Fibroblast of lung (primary cell): Measurements from ENCODE around the gene YTHDC1. TPM values are rescaled to one million over a fixed set of nuclear protein-coding genes. Genes with fewer than 3 reads are reported as not detected.

Experiments
- DNase-seq, 2 donors: peaks; one replicate each; pipeline versions ENCODE4 v3.0.0 to v3.0.0-alpha.2; 2010; ENCODE audit warnings: low read depth in 2 of 2
- H2AFZ ChIP-seq: 2 replicates; pipeline ENCODE4 v1.5.1; 2012; ENCODE audit warnings: low read length, control low read depth, inconsistent platforms
- H3K27ac ChIP-seq: 2 replicates; pipeline ENCODE4 v1.5.1; 2011; ENCODE audit warnings: low read length, control low read depth; ENCODE audit not compliant: insufficient read depth
- H3K27me3 ChIP-seq: 2 replicates; pipeline ENCODE4 v1.5.1; 2011; ENCODE audit warnings: mild to moderate bottlenecking, low read length; ENCODE audit not compliant: control insufficient read depth, insufficient read depth
- H3K36me3 ChIP-seq: 2 replicates; pipeline ENCODE4 v1.5.1; 2011; ENCODE audit warnings: low read length; ENCODE audit not compliant: control insufficient read depth, insufficient read depth
- H3K4me1 ChIP-seq: 2 replicates; pipeline ENCODE4 v1.5.1; 2011; ENCODE audit warnings: low read length; ENCODE audit not compliant: control insufficient read depth, insufficient read depth; ENCODE audit errors: extremely low read depth
- H3K4me2 ChIP-seq: 2 replicates; pipeline ENCODE4 v1.5.1; 2011; ENCODE audit warnings: low read length, control low read depth; ENCODE audit not compliant: insufficient read depth; ENCODE audit errors: extremely low read depth
- H3K4me3 ChIP-seq, 4 experiments: fragments of 200-600 bp in 1 of 4; sonication (generic) in 1 of 4; replicated peaks in 1 of 4; 2 replicates each; pipeline ENCODE4 v1.5.1; 2011 to 2016; ENCODE audit warnings: low read length in 4 of 4, low read depth in 3 of 4, mild to moderate bottlenecking in 3 of 4, control low read depth in 2 of 4, inconsistent platforms in 1 of 4, mixed read lengths in 1 of 4; ENCODE audit not compliant: insufficient read depth in 1 of 4; ENCODE audit errors: control extremely low read depth in 1 of 4
- H3K79me2 ChIP-seq: 2 replicates; pipeline ENCODE4 v1.5.1; 2012; ENCODE audit warnings: mild to moderate bottlenecking, low read length, inconsistent platforms; ENCODE audit not compliant: control insufficient read depth, insufficient read depth
- H3K9ac ChIP-seq: 2 replicates; pipeline ENCODE4 v1.5.1; 2011; ENCODE audit warnings: mild to moderate bottlenecking, low read length, control low read depth; ENCODE audit not compliant: insufficient read depth
- H3K9me3 ChIP-seq: 2 replicates; pipeline ENCODE4 v1.5.1; 2012; ENCODE audit warnings: low read depth, low read length; ENCODE audit not compliant: control insufficient read depth, insufficient read depth
- H4K20me1 ChIP-seq: 2 replicates; pipeline ENCODE4 v1.5.1; 2011; ENCODE audit warnings: low read length; ENCODE audit not compliant: control insufficient read depth, insufficient read depth; ENCODE audit errors: extremely low read depth
- CTCF ChIP-seq, 2 donors: IDR thresholded peaks in 1 of 2; conservative IDR thresholded peaks in 1 of 2; 1 replicate in 1 of 2; 2 replicates in 1 of 2; pipeline ENCODE4 v1.5.1; 2011 to 2012; ENCODE audit warnings: low read length in 2 of 2, control low read depth in 1 of 2, inconsistent platforms in 1 of 2, low read depth in 1 of 2, mild to moderate bottlenecking in 1 of 2
- EZH2 ChIP-seq: IDR thresholded peaks from 2 replicates; pipeline ENCODE4 v1.5.1; 2012; ENCODE audit warnings: low read length, control low read depth, mild to moderate bottlenecking; ENCODE audit errors: missing control alignments
- polyA plus RNA-seq, 2 donors: library from polyadenylated mRNA; depleted of rRNA in 1 of 2; stranded (reverse) in 1 of 2; unstranded in 1 of 2; fragments of >200 nt; gene quantifications; 2 replicates each; pipeline ENCODE4 v1.2.1, GENCODE V29; 2011 to 2012; ENCODE audit warnings: missing spikeins in 1 of 2
- total RNA-seq: library from RNA; depleted of rRNA; stranded (reverse); fragments of >200 nt; gene quantifications from 2 replicates; pipeline ENCODE4 v1.2.1, GENCODE V29; 2014

YTHDC1 gene
- total and polyA plus RNA-seq, 2 donors (not counting 1 experiment from before 2014, with no cell fraction given) = 34.6 to 47.6 TPM

- Histone ChIP-seq H4K20me1 (no peaks in the 10 kb centered on the region), H2AFZ (no peak overlapping the region), H3K4me2 (no peak overlapping the region), H3K9me3 (no peaks in the 10 kb centered on the region), H3K36me3 (no peaks in the 10 kb centered on the region), H3K9ac (no peak overlapping the region), H3K79me2 (no peaks in the 10 kb centered on the region), H3K4me3 (no peak overlapping the region), H3K27me3 (no peaks in the 10 kb centered on the region), H3K4me1 (no peaks in the 10 kb centered on the region), H3K27ac (no peak overlapping the region)
- TF ChIP-seq CTCF (conservative IDR thresholded peaks at IDR 0.05 in 1 of 2, IDR thresholded peaks at IDR 0.05 in 1 of 2; ENCODE audit: low read depth in 1 of 2, low read length in 2 of 2) = no peak
- TF ChIP-seq EZH2 = no peak
- DNase-seq = no peak
Observed at GRCh38 chr4:68358988-68359387, 9.1 kb upstream of the YTHDC1 start.

- Histone ChIP-seq H3K4me3 (no peak overlapping the region), H3K4me1 (no peaks in the 10 kb centered on the region), H3K4me2 (no peak overlapping the region), H3K27ac (no peak overlapping the region), H2AFZ (no peak overlapping the region), H3K27me3 (no peaks in the 10 kb centered on the region), H3K36me3 (no peaks in the 10 kb centered on the region), H4K20me1 (no peaks in the 10 kb centered on the region), H3K9ac (no peak overlapping the region), H3K9me3 (no peaks in the 10 kb centered on the region), H3K79me2 (peaks cover 20% of the 10 kb centered on the region)
- TF ChIP-seq CTCF (conservative IDR thresholded peaks at IDR 0.05 in 1 of 2, IDR thresholded peaks at IDR 0.05 in 1 of 2; ENCODE audit: low read depth in 1 of 2, low read length in 2 of 2) (no peak), EZH2 (no peak)
- no peak for DNase-seq
Observed at GRCh38 chr4:68352791-68353190, 2.9 kb upstream of the YTHDC1 start.

GRCh38 chr4:68349279-68349648 lies 626 bp downstream of the YTHDC1 start:
- DNase-seq = peak; percentile 46 to 49
- TF ChIP-seq EZH2 (no peak), CTCF (conservative IDR thresholded peaks at IDR 0.05 in 1 of 2, IDR thresholded peaks at IDR 0.05 in 1 of 2; ENCODE audit: low read depth in 1 of 2, low read length in 2 of 2) (no peak)
- Histone ChIP-seq H2AFZ (no peak overlapping the region), H3K27ac (peak overlapping the region; percentile 100), H3K27me3 (no peaks in the 10 kb centered on the region), H3K4me1 (no peaks in the 10 kb centered on the region), H3K9ac (peak overlapping the region; percentile 99), H3K79me2 (peaks cover 55% of the 10 kb centered on the region), H4K20me1 (peaks cover 3% of the 10 kb centered on the region), H3K4me2 (peak overlapping the region; percentile 79), H3K9me3 (no peaks in the 10 kb centered on the region), H3K36me3 (no peaks in the 10 kb centered on the region), H3K4me3 (peak overlapping the region; percentile 63 to 94 (median 89))
